Measurements from ENCODE around the gene NEU1.

Gene NEU1

DNA sequence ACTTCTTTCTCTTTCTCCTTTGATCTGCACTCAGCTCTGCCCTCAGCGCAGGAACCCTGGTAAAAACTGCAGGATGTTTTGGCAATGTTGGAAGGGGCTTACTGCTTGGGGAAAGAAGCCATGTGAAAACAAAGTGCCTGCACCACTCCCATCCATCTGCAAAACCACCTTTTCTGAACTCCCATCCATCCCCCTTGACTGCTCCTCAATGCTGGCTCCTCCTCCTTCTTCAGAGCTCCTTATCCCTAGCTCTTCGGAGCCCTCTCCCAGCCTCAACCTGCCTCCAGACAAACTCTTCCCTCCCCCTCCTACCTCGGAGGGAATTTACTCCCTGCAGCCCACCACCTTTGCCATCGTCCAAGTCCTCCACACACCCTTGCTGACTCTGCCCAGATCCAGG lies 43.5 kb upstream of the NEU1 start:
- TF ChIP-seq, protein P1, sequence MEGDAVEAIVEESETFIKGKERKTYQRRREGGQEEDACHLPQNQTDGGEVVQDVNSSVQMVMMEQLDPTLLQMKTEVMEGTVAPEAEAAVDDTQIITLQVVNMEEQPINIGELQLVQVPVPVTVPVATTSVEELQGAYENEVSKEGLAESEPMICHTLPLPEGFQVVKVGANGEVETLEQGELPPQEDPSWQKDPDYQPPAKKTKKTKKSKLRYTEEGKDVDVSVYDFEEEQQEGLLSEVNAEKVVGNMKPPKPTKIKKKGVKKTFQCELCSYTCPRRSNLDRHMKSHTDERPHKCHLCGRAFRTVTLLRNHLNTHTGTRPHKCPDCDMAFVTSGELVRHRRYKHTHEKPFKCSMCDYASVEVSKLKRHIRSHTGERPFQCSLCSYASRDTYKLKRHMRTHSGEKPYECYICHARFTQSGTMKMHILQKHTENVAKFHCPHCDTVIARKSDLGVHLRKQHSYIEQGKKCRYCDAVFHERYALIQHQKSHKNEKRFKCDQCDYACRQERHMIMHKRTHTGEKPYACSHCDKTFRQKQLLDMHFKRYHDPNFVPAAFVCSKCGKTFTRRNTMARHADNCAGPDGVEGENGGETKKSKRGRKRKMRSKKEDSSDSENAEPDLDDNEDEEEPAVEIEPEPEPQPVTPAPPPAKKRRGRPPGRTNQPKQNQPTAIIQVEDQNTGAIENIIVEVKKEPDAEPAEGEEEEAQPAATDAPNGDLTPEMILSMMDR (conservative IDR thresholded peaks at IDR 0.05; ENCODE audit: low read length): no peak
- no peak for TF ChIP-seq EZH2phosphoT487 (IDR thresholded peaks at IDR 0.05; ENCODE audit: borderline replicate concordance)
- H3K4me3 ChIP-seq (ENCODE audit: low read length, poor library complexity, severe bottlenecking): no peak overlapping the region
- H3K9ac ChIP-seq (ENCODE audit: low read depth, low read length, poor library complexity, severe bottlenecking): no peak overlapping the region
- no peaks in the 10 kb centered on the region for H3K27me3 ChIP-seq (ENCODE audit: insufficient read depth, low read length, poor library complexity, severe bottlenecking)
- H3K36me3 ChIP-seq (ENCODE audit: insufficient read depth, low read length): no peaks in the 10 kb centered on the region
- H3K9me2 ChIP-seq (replicated peaks; ENCODE audit: low read depth, low read length): no peaks in the 10 kb centered on the region
- no peak overlapping the region for H3K4me2 ChIP-seq (ENCODE audit: low read depth, low read length, poor library complexity, severe bottlenecking)
- no peak overlapping the region for H2AFZ ChIP-seq (ENCODE audit: low read length)
- peaks cover 7% of the 10 kb centered on the region; the same call in 1 of the 2 replicates for H3K79me2 ChIP-seq (ENCODE audit: insufficient read depth, low read length)
- H3K4me1 ChIP-seq (ENCODE audit: insufficient read depth, low read length, poor library complexity, severe bottlenecking): peaks cover 10% of the 10 kb centered on the region
- no peaks in the 10 kb centered on the region for H3K9me3 ChIP-seq (ENCODE audit: insufficient read depth, low read depth, low read length)
- H3F3A ChIP-seq (ENCODE audit: low read depth): no peaks in the 10 kb centered on the region; the same call in 1 of the 2 replicates
- no peaks in the 10 kb centered on the region for H4K20me1 ChIP-seq (ENCODE audit: insufficient read depth, low read length, poor library complexity, severe bottlenecking)

DNA sequence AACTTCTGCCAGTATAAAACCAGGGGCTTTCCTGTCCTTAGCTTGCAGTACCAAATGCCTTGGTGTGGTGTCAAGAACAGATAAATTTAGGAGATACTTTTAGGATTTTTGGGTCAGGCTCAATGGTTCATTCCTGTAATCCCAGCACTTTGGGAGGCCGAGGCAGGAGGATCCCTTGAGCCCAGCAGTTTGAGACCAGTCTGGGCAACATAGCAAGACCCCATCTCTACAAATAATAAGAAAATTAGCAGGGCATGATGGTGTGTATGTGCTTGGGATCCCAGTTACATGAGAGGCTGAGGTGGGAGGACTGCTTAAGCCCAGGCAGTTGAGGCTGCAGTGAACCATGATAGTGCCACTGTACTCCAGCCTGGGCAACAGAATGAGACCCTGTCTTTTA lies 42.4 kb upstream of the NEU1 start:
- H3F3A ChIP-seq (ENCODE audit: low read depth): no peaks in the 10 kb centered on the region; the same call in 1 of the 2 replicates
- H3K27me3 ChIP-seq (ENCODE audit: insufficient read depth, low read length, poor library complexity, severe bottlenecking): no peaks in the 10 kb centered on the region
- H3K4me1 ChIP-seq (ENCODE audit: insufficient read depth, low read length, poor library complexity, severe bottlenecking): peaks cover 13% of the 10 kb centered on the region
- H3K9me2 ChIP-seq (replicated peaks; ENCODE audit: low read depth, low read length): no peaks in the 10 kb centered on the region
- no peak overlapping the region for H2AFZ ChIP-seq (ENCODE audit: low read length)
- no peak overlapping the region for H3K4me3 ChIP-seq (ENCODE audit: low read length, poor library complexity, severe bottlenecking)
- H3K79me2 ChIP-seq (ENCODE audit: insufficient read depth, low read length): peaks cover 15% of the 10 kb centered on the region; the same call in 1 of the 2 replicates
- no peaks in the 10 kb centered on the region for H3K9me3 ChIP-seq (ENCODE audit: insufficient read depth, low read depth, low read length)
- no peak overlapping the region for H3K4me2 ChIP-seq (ENCODE audit: low read depth, low read length, poor library complexity, severe bottlenecking)
- H3K36me3 ChIP-seq (ENCODE audit: insufficient read depth, low read length): no peaks in the 10 kb centered on the region
- H3K9ac ChIP-seq (ENCODE audit: low read depth, low read length, poor library complexity, severe bottlenecking): no peak overlapping the region
- no peaks in the 10 kb centered on the region for H4K20me1 ChIP-seq (ENCODE audit: insufficient read depth, low read length, poor library complexity, severe bottlenecking)
- no peak for TF ChIP-seq EZH2phosphoT487 (IDR thresholded peaks at IDR 0.05; ENCODE audit: borderline replicate concordance)
- TF ChIP-seq, protein P1 (conservative IDR thresholded peaks at IDR 0.05; ENCODE audit: low read length): no peak

DNA sequence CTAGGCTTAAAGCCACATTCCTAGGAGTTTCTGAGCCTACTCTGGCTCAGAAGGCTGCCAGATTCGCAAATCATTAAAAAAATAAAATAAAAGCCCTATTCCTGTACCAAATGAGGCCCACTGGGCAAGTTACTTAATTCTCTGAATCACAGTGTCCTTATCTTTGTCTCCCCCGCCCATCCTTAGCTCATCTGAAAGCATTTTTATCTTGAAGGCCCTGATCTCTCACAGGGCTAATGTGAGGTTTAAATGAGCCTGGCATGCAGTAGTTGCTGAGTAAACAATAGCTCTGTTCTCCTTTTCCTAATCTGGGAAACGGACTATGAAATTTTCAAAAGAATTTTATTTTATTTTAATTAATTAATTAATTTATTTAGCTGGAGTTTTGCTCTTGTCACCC lies 41.3 kb upstream of the NEU1 start:
- Histone ChIP-seq H3K9me3 (ENCODE audit: insufficient read depth, low read depth, low read length) (no peaks in the 10 kb centered on the region), H3K4me1 (ENCODE audit: insufficient read depth, low read length, poor library complexity, severe bottlenecking) (peaks cover 13% of the 10 kb centered on the region), H3K4me3 (ENCODE audit: low read length, poor library complexity, severe bottlenecking) (no peak overlapping the region), H3K36me3 (ENCODE audit: insufficient read depth, low read length) (no peaks in the 10 kb centered on the region), H3K9ac (ENCODE audit: low read depth, low read length, poor library complexity, severe bottlenecking) (no peak overlapping the region), H3K79me2 (ENCODE audit: insufficient read depth, low read length) (peaks cover 25% of the 10 kb centered on the region; the same call in 1 of the 2 replicates), H4K20me1 (ENCODE audit: insufficient read depth, low read length, poor library complexity, severe bottlenecking) (peaks cover 2% of the 10 kb centered on the region), H2AFZ (ENCODE audit: low read length) (no peak overlapping the region), H3K9me2 (replicated peaks; ENCODE audit: low read depth, low read length) (no peaks in the 10 kb centered on the region), H3F3A (ENCODE audit: low read depth) (no peaks in the 10 kb centered on the region; the same call in 1 of the 2 replicates), H3K27me3 (ENCODE audit: insufficient read depth, low read length, poor library complexity, severe bottlenecking) (no peaks in the 10 kb centered on the region), H3K4me2 (ENCODE audit: low read depth, low read length, poor library complexity, severe bottlenecking) (no peak overlapping the region)
- TF ChIP-seq, protein P1 (conservative IDR thresholded peaks at IDR 0.05; ENCODE audit: low read length): no peak
- TF ChIP-seq EZH2phosphoT487 (IDR thresholded peaks at IDR 0.05; ENCODE audit: borderline replicate concordance): no peak

Measured in Loucy (cell line).